ENCODE data around the gene IL17REL.

- TF ChIP-seq, protein P1, sequence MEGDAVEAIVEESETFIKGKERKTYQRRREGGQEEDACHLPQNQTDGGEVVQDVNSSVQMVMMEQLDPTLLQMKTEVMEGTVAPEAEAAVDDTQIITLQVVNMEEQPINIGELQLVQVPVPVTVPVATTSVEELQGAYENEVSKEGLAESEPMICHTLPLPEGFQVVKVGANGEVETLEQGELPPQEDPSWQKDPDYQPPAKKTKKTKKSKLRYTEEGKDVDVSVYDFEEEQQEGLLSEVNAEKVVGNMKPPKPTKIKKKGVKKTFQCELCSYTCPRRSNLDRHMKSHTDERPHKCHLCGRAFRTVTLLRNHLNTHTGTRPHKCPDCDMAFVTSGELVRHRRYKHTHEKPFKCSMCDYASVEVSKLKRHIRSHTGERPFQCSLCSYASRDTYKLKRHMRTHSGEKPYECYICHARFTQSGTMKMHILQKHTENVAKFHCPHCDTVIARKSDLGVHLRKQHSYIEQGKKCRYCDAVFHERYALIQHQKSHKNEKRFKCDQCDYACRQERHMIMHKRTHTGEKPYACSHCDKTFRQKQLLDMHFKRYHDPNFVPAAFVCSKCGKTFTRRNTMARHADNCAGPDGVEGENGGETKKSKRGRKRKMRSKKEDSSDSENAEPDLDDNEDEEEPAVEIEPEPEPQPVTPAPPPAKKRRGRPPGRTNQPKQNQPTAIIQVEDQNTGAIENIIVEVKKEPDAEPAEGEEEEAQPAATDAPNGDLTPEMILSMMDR (IDR thresholded peaks at IDR 0.05) = no peak
- TF ChIP-seq POLR2A (IDR thresholded peaks at IDR 0.05) = no peak
These were observed 55.4 kb downstream of the IL17REL start for GRCh38 chr22:49956914-49957825.
